ENCODE measurements around the gene ABHD16A. TPM values are rescaled to one million over a fixed set of nuclear protein-coding genes. Genes with fewer than 3 reads are reported as not detected.

Gene ABHD16A
- polyA plus RNA-seq, 1 experiment = 53.3 TPM

- ChIA-PET POLR2A (interaction anchor here (1.1 to 1.2 kb wide), 3 partner anchors 9 to 30 kb away, joined by 3 to 11 read pairs (median 3); partner anchors contain the start of gene C6orf47), CTCF (interaction anchor here (1.0 to 2.3 kb wide), 4 partner anchors 9 to 175 kb away, joined by 3 to 15 read pairs (median 6); partner anchors contain the start of genes C6orf47 and HSPA1B)
- H3K36me3 ChIP-seq (ENCODE audit: control insufficient read depth, insufficient read depth, low read length) = peaks cover 22% of the 10 kb centered on the region
- no peak for TF ChIP-seq CTCF (IDR thresholded peaks at IDR 0.05; ENCODE audit: insufficient read depth, low read depth, low read length)
- H3K27me3 ChIP-seq (ENCODE audit: control insufficient read depth, insufficient read depth, low read length) = no peaks in the 10 kb centered on the region
- peak overlapping the region; percentile 77 for H3K4me3 ChIP-seq (ENCODE audit: low read depth, low read length)
- no peak for DNase-seq (ENCODE audit: low read depth)
Observed at GRCh38 chr6:31651602-31652191, 51.4 kb downstream of the ABHD16A start.

GRCh38 chr6:31645325-31645724 is 57.8 kb downstream of the ABHD16A start:
- Histone ChIP-seq H3K27me3 (ENCODE audit: control insufficient read depth, insufficient read depth, low read length) (no peaks in the 10 kb centered on the region), H3K36me3 (ENCODE audit: control insufficient read depth, insufficient read depth, low read length) (peaks cover 60% of the 10 kb centered on the region), H3K4me3 (ENCODE audit: low read depth, low read length) (no peak overlapping the region)
- TF ChIP-seq CTCF (IDR thresholded peaks at IDR 0.05; ENCODE audit: insufficient read depth, low read depth, low read length) = no peak
- ChIA-PET POLR2A (no interaction called here), CTCF (no interaction called here)
- DNase-seq (ENCODE audit: low read depth) = no peak

- Histone ChIP-seq H3K4me3 (ENCODE audit: low read depth, low read length) (no peak overlapping the region), H3K36me3 (ENCODE audit: control insufficient read depth, insufficient read depth, low read length) (peaks cover 58% of the 10 kb centered on the region), H3K27me3 (ENCODE audit: control insufficient read depth, insufficient read depth, low read length) (no peaks in the 10 kb centered on the region)
- ChIA-PET CTCF (no interaction called here), POLR2A (no interaction called here)
- no peak for DNase-seq (ENCODE audit: low read depth)
- TF ChIP-seq CTCF (IDR thresholded peaks at IDR 0.05; ENCODE audit: insufficient read depth, low read depth, low read length) = no peak
Observed at GRCh38 chr6:31643818-31644454, 59.2 kb downstream of the ABHD16A start.

GRCh38 chr6:31642798-31643570 is 60.1 kb downstream of the ABHD16A start:
- H3K36me3 ChIP-seq (ENCODE audit: control insufficient read depth, insufficient read depth, low read length) = peaks cover 52% of the 10 kb centered on the region
- no peak for TF ChIP-seq CTCF (IDR thresholded peaks at IDR 0.05; ENCODE audit: insufficient read depth, low read depth, low read length)
- CTCF ChIA-PET = interaction anchor here (0.6 kb wide), 1 partner anchor 277 kb away, joined by 3 read pairs; no protein-coding TSS in a partner anchor
- no peaks in the 10 kb centered on the region for H3K27me3 ChIP-seq (ENCODE audit: control insufficient read depth, insufficient read depth, low read length)
- POLR2A ChIA-PET = no interaction called here
- no peak for DNase-seq (ENCODE audit: low read depth)
- H3K4me3 ChIP-seq (ENCODE audit: low read depth, low read length) = no peak overlapping the region

- ChIA-PET CTCF (interaction anchor here (3.6 kb wide), 1 partner anchor 11 kb away, joined by 15 read pairs; the partner anchor contains the start of gene BAG6), POLR2A (no interaction called here)
- DNase-seq (ENCODE audit: low read depth) = no peak
- no peak for TF ChIP-seq CTCF (IDR thresholded peaks at IDR 0.05; ENCODE audit: insufficient read depth, low read depth, low read length)
- H3K4me3 ChIP-seq (ENCODE audit: low read depth, low read length) = no peak overlapping the region
- no peaks in the 10 kb centered on the region for H3K27me3 ChIP-seq (ENCODE audit: control insufficient read depth, insufficient read depth, low read length)
- H3K36me3 ChIP-seq (ENCODE audit: control insufficient read depth, insufficient read depth, low read length) = peaks cover 52% of the 10 kb centered on the region
Observed at GRCh38 chr6:31641370-31641769, 61.8 kb downstream of the ABHD16A start.

Data from BJ (cell line).